Endothelial cell of umbilical vein (primary cell): ENCODE results near the gene CFAP99.

Experiments
- CTCF ChIP-seq, 2 donors: IDR thresholded peaks; 1 replicate in 1 of 2; 2 replicates in 1 of 2; pipeline ENCODE4 v1.5.1; 2011; ENCODE audit warnings: low read length in 2 of 2, mild to moderate bottlenecking in 2 of 2, moderate library complexity in 2 of 2, control low read depth in 1 of 2, inconsistent platforms in 1 of 2, low read depth in 1 of 2; ENCODE audit not compliant: insufficient read depth in 1 of 2; ENCODE audit errors: extremely low read depth in 1 of 2
- EZH2 ChIP-seq: IDR thresholded peaks from 2 replicates; pipeline ENCODE4 v1.6.1; 2012; ENCODE audit warnings: borderline replicate concordance, low read depth, mild to moderate bottlenecking, moderate library complexity, low read length, inconsistent platforms; ENCODE audit not compliant: severe bottlenecking
- FOS ChIP-seq: IDR thresholded peaks from 2 replicates; pipeline ENCODE4 v1.6.1; 2011; ENCODE audit warnings: mild to moderate bottlenecking, low read length, moderate library complexity, borderline replicate concordance; ENCODE audit not compliant: insufficient read depth
- GATA2 ChIP-seq: IDR thresholded peaks from 2 replicates; pipeline ENCODE4 v1.7.0; 2011; ENCODE audit warnings: low read depth, mild to moderate bottlenecking, moderate library complexity, mixed read lengths, low read length; ENCODE audit not compliant: insufficient read length, insufficient read depth
- JUN ChIP-seq: IDR thresholded peaks from 2 replicates; pipeline ENCODE4 v1.6.1; 2011; ENCODE audit warnings: borderline replicate concordance, low read depth; ENCODE audit not compliant: insufficient read length, insufficient read depth
- MAX ChIP-seq: IDR thresholded peaks from 2 replicates; pipeline ENCODE4 v1.6.1; 2011; ENCODE audit not compliant: insufficient read depth, insufficient read length
- MYC ChIP-seq: IDR thresholded peaks from one replicate; pipeline ENCODE4 v1.6.1; 2011; ENCODE audit warnings: mild to moderate bottlenecking, low read depth, low read length
- POLR2A ChIP-seq: IDR thresholded peaks from 2 replicates; pipeline ENCODE4 v1.6.1; 2012; ENCODE audit warnings: low read depth, mild to moderate bottlenecking, control low read depth, low read length
- POLR2AphosphoS5 ChIP-seq: IDR thresholded peaks from 2 replicates; pipeline ENCODE4 v1.6.1; 2012; ENCODE audit warnings: low read depth, mild to moderate bottlenecking, control low read depth, low read length, moderate library complexity; ENCODE audit not compliant: insufficient read depth

- TF ChIP-seq POLR2A (no peak), CTCF (IDR thresholded peaks at IDR 0.05; ENCODE audit: extremely low read depth in 1 of 2, insufficient read depth in 1 of 2, low read depth in 1 of 2, low read length in 2 of 2) (no peak), EZH2 (no peak), MAX (no peak), MYC (no peak), POLR2AphosphoS5 (no peak), GATA2 (no peak), JUN (no peak), FOS (no peak)
Observed at GRCh38 chr4:2432004-2432403, 13.2 kb downstream of the CFAP99 start.
